ENCODE results near the gene DLEC1. TPM values are rescaled to one million over a fixed set of nuclear protein-coding genes. Genes with fewer than 3 reads are reported as not detected.

Gene DLEC1
- total RNA-seq, 1 donor from 2014 or later = 0.54 TPM

- no peak for FAIRE-seq
- H2AFZ ChIP-seq (ENCODE audit: low read depth, low read length) = peak overlapping the region; percentile 92
- DNase-seq (ENCODE audit: low read depth) = no peak
These were observed 98.8 kb downstream of the DLEC1 start for GRCh38 chr3:38137615-38138348.

GRCh38 chr3:38138349-38139190 lies 99.6 kb downstream of the DLEC1 start, which contains the start of gene MYD88:
TSS of gene MYD88 (plus strand) at chr3:38138661. CDS start at chr3:38138701, 40 bp downstream.
- H3K36me3 ChIP-seq (ENCODE audit: insufficient read depth, low read length) = no peaks in the 10 kb centered on the region
- H4K20me1 ChIP-seq (ENCODE audit: insufficient read depth, low read length) = peaks cover 22% of the 10 kb centered on the region
- Mint-ChIP-seq H3K4me1 (ENCODE audit: low read depth, unreplicated experiment) (peaks cover 36% of the 10 kb centered on the region), H3K9me3 (ENCODE audit: unreplicated experiment) (no peaks in the 10 kb centered on the region), H3K27me3 (ENCODE audit: low read depth, unreplicated experiment) (no peaks in the 10 kb centered on the region), H3K36me3 (ENCODE audit: low read depth, unreplicated experiment) (peaks cover 23% of the 10 kb centered on the region), H3K4me3 (ENCODE audit: unreplicated experiment) (peak within 1 kb of the TSS; percentile 93), H3K27ac (ENCODE audit: unreplicated experiment) (peak within 1 kb of the TSS; percentile 88)
- H3K27me3 ChIP-seq (ENCODE audit: insufficient read depth, low read length) = no peaks in the 10 kb centered on the region
- peaks cover 36% of the 10 kb centered on the region for H3K79me2 ChIP-seq (ENCODE audit: insufficient read depth, low read length)
- peaks cover 18% of the 10 kb centered on the region for H3K4me1 ChIP-seq (ENCODE audit: insufficient read depth, low read length)
- H3K9me3 ChIP-seq (ENCODE audit: insufficient read depth, low read depth, low read length) = no peaks in the 10 kb centered on the region
- H2AFZ ChIP-seq (ENCODE audit: low read depth, low read length) = peak within 1 kb of the TSS; percentile 92
- peak within 1 kb of the TSS; percentile 73 for H3K27ac ChIP-seq (ENCODE audit: low read depth, low read length)
- no peak for FAIRE-seq
- peak within 1 kb of the TSS; percentile 92 for H3K4me2 ChIP-seq (ENCODE audit: low read length)
- no peak for TF ChIP-seq CTCF (IDR thresholded peaks at IDR 0.05; ENCODE audit: insufficient read depth, low read depth, low read length)
- TF ChIP-seq EZH2 (IDR thresholded peaks at IDR 0.05; ENCODE audit: insufficient read depth, low read length) = no peak
- peak; percentile 39 for DNase-seq (ENCODE audit: low read depth)
- peak within 1 kb of the TSS; percentile 73 for H3K9ac ChIP-seq (ENCODE audit: low read length)
- peak within 1 kb of the TSS; percentile 76 for H3K4me3 ChIP-seq (ENCODE audit: insufficient read depth, low read depth, low read length)

More at GRCh38 chr3:38137615-38138348, 98.8 kb downstream of the DLEC1 start:
- Histone ChIP-seq H3K4me1 (ENCODE audit: insufficient read depth, low read length) (peaks cover 18% of the 10 kb centered on the region), H3K4me3 (ENCODE audit: insufficient read depth, low read depth, low read length) (peak overlapping the region; percentile 76), H3K27ac (ENCODE audit: low read depth, low read length) (peak overlapping the region; percentile 73), H3K9me3 (ENCODE audit: insufficient read depth, low read depth, low read length) (no peaks in the 10 kb centered on the region), H3K79me2 (ENCODE audit: insufficient read depth, low read length) (peaks cover 38% of the 10 kb centered on the region), H3K4me2 (ENCODE audit: low read length) (peak overlapping the region; percentile 92), H4K20me1 (ENCODE audit: insufficient read depth, low read length) (peaks cover 27% of the 10 kb centered on the region), H3K36me3 (ENCODE audit: insufficient read depth, low read length) (no peaks in the 10 kb centered on the region), H3K27me3 (ENCODE audit: insufficient read depth, low read length) (no peaks in the 10 kb centered on the region), H3K9ac (ENCODE audit: low read length) (peak overlapping the region; percentile 73)
- H3K27me3 Mint-ChIP-seq (ENCODE audit: low read depth, unreplicated experiment) = no peaks in the 10 kb centered on the region
- H3K27ac Mint-ChIP-seq (ENCODE audit: unreplicated experiment) = peak overlapping the region; percentile 88
- peak overlapping the region; percentile 93 for H3K4me3 Mint-ChIP-seq (ENCODE audit: unreplicated experiment)
- TF ChIP-seq EZH2 (IDR thresholded peaks at IDR 0.05; ENCODE audit: insufficient read depth, low read length) (no peak), CTCF (IDR thresholded peaks at IDR 0.05; ENCODE audit: insufficient read depth, low read depth, low read length) (peak; percentile 14)
- no peaks in the 10 kb centered on the region for H3K9me3 Mint-ChIP-seq (ENCODE audit: unreplicated experiment)
- peaks cover 23% of the 10 kb centered on the region for H3K36me3 Mint-ChIP-seq (ENCODE audit: low read depth, unreplicated experiment)
- H3K4me1 Mint-ChIP-seq (ENCODE audit: low read depth, unreplicated experiment) = peaks cover 43% of the 10 kb centered on the region
